ENCODE measurements around the gene C1orf146. TPM values are rescaled to one million over a fixed set of nuclear protein-coding genes. Genes with fewer than 3 reads are reported as not detected.

Gene C1orf146
- total and polyA plus RNA-seq, 8 donors = 0.24 to 0.58 (median 0.34) TPM; not detected in 4

- TF ChIP-seq CTCF (IDR thresholded peaks at IDR 0.05) = peak; percentile 27 to 53
- intact Hi-C loops (cut with DNase I) = no loop called here
- Histone ChIP-seq H3K9me3 (no peaks in the 10 kb centered on the region), H3K27ac (no peak overlapping the region), H3K4me3 (no peak overlapping the region), H3K27me3 (no peaks in the 10 kb centered on the region), H3K4me1 (no peaks in the 10 kb centered on the region), H3K36me3 (peaks cover 0 to 47% of the 10 kb centered on the region in 2 donors)
- DNase-seq (peak in 2 of 4 donors; percentile 36 to 56), ATAC-seq (peak; percentile 73)
Measured at GRCh38 chr1:92291372-92291999, 73.8 kb downstream of the C1orf146 start.

Other genes starting within 250 kb of the C1orf146 start
- gene EPHX4, start 187.9 kb upstream of the C1orf146 start, total RNA-seq = 1 to 10 TPM in 1 of 2 donors, under 1 TPM in 1; 0.86 to 1.6 TPM
- 1 to 10 TPM; 2.4 to 3.9 (median 2.7) TPM for gene EPHX4, start 187.9 kb upstream of the C1orf146 start, polyA plus RNA-seq (ENCODE audit: insufficient read length in 6 of 6)
- not detected for gene SETSIP, start 142.5 kb upstream of the C1orf146 start, total RNA-seq
- gene SETSIP, start 142.5 kb upstream of the C1orf146 start, polyA plus RNA-seq (ENCODE audit: insufficient read length in 6 of 6) = 1 to 10 TPM in 2 of 6 donors, under 1 TPM in 4; 0.29 to 1.8 (median 0.64) TPM
- gene BTBD8, start 137.6 kb upstream of the C1orf146 start, total RNA-seq = 1 to 10 TPM; 2.1 to 4.8 TPM
- 10 to 100 TPM in 3 of 6 donors, 1 to 10 TPM in 3; 7.9 to 12.1 (median 9.5) TPM for gene BTBD8, start 137.6 kb upstream of the C1orf146 start, polyA plus RNA-seq (ENCODE audit: insufficient read length in 6 of 6)
- 1 to 10 TPM; 5.9 to 8.3 TPM for gene GLMN, start 81.1 kb downstream of the C1orf146 start, total RNA-seq
- gene GLMN, start 81.1 kb downstream of the C1orf146 start, polyA plus RNA-seq (ENCODE audit: insufficient read length in 6 of 6) = 10 to 100 TPM; 25.8 to 39.1 (median 29.2) TPM
- gene RPAP2, start 81.1 kb downstream of the C1orf146 start, total RNA-seq = 10 to 100 TPM; 19.3 to 22.7 TPM
- 10 to 100 TPM; 27.0 to 33.8 (median 31.2) TPM for gene RPAP2, start 81.1 kb downstream of the C1orf146 start, polyA plus RNA-seq (ENCODE audit: insufficient read length in 6 of 6)